SIG-M5 treated with dmso at 0.1 percent for 504 hours (cell line): ENCODE measurements around the gene CPHXL.

Experiments
- DNase-seq: peaks from one replicate; lab custom pipeline; 2025; ENCODE audit not compliant: unreplicated experiment; lab: John Stamatoyannopoulos, UW

CPHXL gene

DNA sequence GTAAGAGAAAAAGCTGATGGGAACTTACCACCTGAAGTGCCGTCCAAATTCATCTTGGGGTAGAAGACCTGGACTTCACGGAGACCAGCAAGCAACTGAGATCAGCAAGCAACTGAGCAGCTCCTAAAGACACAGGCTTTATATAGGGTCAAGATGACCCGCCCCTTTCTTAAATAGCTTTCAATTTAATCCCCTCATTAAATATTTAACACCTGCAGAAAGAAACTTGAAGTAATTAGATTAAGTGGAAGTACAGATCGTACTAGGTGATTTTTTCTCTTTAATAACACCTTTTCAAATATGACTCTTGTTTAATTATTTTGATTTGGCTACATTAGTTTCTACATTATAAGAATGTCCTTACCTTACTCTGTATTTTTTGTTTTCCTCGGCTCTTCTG, at the start of gene CPHXL:
TSS of gene CPHXL (minus strand) at position 101 of the 400 bp plus-strand sequence. CDS start at position 53, 48 bp downstream.
- no peak for DNase-seq

- DNase-seq = no peak
Measured at GRCh38 chr16:75774197-75774596, 47.9 kb upstream of the CPHXL start.

DNA sequence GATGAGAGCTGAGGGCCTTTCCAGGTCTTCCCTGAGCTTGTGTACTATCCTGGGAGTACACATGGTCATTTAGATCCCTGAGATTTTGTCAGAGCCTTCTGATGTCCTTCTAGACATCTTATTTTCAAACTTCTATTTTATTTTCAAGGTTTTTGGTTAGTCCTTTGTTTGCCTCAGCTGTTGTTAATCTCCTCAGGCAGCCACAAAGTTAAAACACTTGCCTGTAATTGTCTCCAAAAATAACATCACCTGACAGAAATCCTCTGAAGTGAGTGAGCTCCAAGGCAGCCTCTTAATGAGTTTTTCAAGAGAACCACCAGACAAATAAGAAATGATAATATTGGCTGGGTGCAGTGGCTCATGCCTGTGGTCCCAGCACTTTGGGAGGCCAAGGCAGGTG, 43.8 kb upstream of the CPHXL start:
- no peak for DNase-seq

DNA sequence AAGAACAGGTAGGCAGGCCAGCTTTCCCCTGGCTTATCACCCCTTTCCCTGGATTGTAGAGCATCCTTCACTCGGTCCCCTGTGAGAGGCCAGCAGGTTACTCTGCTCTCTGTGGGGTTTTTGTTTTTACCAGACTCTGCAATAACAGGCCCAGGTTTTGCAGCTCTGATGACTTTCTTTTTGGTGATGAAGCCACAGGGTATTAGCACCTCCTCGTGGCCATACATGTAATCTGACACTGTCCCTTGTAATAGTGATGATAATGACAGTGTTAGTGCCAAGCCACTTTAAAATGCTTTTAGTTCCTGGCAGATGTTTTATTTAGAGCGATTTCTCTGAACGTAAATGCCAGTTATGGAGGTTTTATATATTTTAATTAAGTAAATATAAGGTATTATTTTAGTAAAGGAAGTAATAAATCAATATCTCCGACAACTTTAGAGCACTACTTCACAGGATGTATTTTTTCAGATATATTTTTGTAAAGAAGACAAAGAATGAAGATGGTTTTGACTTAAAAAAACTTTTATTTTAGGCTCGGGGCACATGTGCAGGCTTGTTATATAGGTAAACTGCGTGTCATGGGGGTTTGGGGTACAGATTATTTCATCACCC, 38.0 kb upstream of the CPHXL start:
- peak; percentile 50 for DNase-seq

- no peak for DNase-seq
Measured at GRCh38 chr16:75763204-75763603, 36.9 kb upstream of the CPHXL start.

DNA sequence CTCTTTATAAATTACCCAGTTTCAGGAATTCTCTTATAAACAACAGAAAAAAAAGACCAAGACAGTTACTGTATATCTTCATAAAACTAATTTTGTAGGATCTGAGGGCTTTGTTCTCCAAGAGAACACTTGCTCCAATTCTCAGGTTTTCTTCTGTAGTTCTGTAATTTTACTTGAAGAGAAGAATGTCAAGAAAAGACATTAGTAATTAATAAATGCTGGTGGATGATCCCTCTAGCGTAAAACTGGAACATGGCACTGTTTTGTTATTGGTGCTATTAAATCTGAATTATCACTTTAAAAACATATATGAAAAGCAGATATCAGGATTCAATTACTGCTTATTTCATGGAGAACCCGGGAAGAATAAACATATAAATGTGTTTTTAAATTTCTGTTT, 36.5 kb upstream of the CPHXL start:
- no peak for DNase-seq

DNA sequence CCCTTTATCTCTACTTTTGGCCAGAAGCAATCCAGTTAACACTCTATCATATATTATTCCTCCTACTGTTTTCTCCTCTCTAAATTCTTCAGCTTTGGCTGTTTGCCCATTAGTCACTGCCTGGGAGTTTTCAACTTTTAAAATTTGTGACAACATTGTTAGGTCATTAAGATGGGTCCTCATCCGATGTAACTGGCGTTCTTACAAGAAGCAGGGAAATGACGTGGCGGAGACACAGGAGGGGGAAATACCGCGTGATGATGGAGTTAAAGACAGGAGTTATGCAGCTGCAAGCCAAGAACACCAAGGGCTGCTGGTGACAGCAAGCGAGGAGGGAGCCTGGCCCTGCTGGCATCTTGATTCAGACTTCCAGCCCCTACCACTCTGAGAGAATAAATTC, 34.8 kb upstream of the CPHXL start:
- DNase-seq = no peak

GRCh38 chr16:75760018-75760519, 33.8 kb upstream of the CPHXL start:
- no peak for DNase-seq

DNA sequence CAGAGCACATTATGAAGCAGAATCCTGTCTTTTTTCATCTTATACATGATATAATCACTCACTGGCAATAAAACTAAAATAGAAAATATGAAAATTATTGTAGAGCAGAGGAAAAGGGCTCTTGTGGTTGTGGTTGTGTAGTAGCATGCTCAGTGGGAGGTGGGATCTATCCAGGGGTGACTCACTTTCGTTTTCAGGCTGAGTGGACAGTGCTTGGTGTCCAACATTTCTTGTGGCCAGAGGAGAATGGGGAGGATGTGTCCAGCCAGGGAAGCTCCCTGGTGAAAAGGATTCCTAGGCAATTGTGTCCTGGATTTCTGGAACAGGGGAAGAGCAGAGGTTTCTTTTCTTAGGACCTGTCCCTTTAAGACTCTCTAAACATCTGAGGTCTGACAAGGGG, 31.9 kb upstream of the CPHXL start:
- no peak for DNase-seq

DNA sequence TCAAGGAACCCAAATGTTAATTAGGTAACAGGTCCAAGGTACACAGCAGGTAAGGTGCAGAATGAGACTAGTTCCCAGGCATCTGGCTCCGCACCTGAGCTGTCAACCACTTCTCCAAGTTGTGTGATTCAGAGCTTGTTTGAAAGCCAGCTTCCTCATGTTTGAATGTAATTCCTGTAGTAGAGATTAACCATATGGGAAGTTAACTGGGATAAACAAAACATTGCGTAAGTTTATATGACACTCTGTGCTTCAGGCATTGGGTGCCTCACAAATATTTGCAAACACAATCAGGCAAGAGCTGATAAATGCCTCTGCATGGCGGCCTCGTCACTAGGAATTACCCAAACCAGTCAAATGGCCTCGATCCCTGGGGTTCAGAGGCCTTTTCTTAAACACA, 27.9 kb upstream of the CPHXL start:
- DNase-seq = no peak

GRCh38 chr16:75750528-75750927, 24.2 kb upstream of the CPHXL start:
- DNase-seq = no peak

DNA sequence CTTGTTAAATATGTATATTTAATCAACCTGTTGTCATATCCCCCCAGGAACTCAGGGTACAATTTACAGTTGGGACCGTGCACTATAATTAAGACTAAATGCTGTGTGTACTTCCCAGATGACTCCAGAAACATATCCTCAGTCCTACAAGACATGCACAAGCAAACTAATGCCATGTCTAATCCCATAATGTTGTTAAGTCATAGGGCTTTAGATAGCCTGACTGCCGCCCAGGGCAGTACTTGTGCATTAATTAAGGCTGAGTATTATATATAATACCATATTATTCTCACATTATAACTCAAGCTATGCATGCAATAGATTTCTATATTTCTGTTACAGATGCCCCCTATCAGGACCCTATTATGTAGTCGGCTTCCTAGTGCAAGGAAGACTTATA, 20.1 kb upstream of the CPHXL start:
- DNase-seq = no peak

DNA sequence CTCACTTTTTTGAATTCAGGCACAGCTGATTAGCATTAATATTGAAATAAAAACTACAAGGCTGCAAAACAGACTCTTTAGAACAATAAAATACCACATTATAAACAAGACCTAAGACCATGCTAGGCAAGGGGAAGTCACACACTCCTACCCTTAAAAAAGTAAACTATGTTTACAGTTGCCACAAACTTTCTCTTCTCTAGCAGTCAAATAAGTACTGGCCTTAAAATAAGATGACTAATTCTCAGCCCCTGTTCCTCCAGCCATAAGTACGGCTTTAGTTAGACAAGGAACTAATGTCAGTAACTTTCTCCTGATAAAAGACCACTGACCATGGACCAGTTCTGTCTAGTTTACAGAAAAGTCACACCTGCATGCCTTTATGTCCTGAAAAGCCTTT, 19.5 kb upstream of the CPHXL start:
- DNase-seq = no peak

- peak; percentile 5 for DNase-seq
Measured at GRCh38 chr16:75745242-75745641, 19.0 kb upstream of the CPHXL start.

- DNase-seq = no peak
Measured at GRCh38 chr16:75742424-75743047, 16.2 kb upstream of the CPHXL start.

- no peak for DNase-seq
Measured at GRCh38 chr16:75733305-75734211, 7.3 kb upstream of the CPHXL start.

DNA sequence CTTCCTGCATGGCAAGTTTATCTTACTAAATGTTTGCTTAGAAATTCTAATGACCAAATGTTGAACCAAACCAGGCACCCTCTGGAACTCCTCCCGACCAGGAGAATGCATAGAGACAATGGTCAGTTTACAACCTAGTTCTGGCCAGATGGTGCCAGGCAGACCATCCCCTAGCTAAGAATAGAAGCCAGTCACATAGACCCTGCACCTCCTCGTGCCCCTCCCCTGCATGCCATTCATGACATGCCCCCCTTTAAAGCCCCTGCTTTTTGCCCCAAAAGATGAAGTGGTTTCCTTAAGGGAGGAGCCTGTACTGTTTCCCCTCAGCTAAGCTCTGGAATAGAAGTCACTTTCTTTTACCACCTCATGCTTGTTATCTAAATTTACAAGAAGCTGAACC, 6.6 kb upstream of the CPHXL start:
- DNase-seq = no peak

- no peak for DNase-seq
Measured at GRCh38 chr16:75727221-75727620, 931 bp upstream of the CPHXL start.

GRCh38 chr16:75718452-75718851, 7.8 kb downstream of the CPHXL start:
- DNase-seq = no peak

GRCh38 chr16:75714661-75715060, 11.6 kb downstream of the CPHXL start:
- no peak for DNase-seq

DNA sequence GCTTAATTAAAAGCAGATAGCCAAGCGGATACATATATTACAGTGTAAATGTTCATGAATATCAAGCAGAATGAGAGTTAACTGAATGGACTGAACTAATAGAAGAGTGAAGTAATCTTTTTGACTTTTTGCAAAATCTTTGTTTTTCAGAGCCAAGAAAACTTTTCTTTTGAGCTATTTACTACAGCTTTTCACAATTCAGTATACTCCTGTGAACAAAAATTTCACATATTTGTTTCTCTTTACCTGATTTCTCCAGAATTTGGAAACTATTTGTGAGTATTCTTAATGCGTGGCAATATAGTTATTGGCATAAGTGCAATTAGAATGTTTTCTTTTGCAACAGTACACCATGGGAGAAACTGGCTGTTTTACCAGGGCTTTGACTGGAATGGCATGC, 15.9 kb downstream of the CPHXL start:
- DNase-seq = no peak

DNA sequence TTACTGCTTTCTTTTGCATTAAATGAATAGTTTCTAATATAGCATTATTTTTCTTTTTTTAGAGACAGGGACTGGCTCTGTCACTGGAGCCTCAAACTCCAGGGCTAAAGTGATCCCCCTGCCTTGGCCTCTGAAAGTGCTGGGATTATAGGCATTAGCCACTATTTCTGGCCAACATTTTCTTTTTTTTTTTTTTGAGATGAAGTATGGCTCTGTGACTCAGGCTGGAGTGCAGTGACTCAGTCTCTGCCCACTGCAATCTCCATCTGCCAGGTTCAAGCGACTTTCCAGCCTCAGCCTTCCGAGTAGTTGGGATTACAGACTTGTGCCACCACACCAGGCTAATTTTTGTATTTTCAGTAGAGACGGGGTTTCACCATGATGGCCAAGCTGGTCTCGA, 23.0 kb downstream of the CPHXL start:
- DNase-seq = no peak
